Hepatocyte (in vitro differentiated cells): ENCODE measurements around the gene MGAT1. TPM values are rescaled to one million over a fixed set of nuclear protein-coding genes. Genes with fewer than 3 reads are reported as not detected.

Experiments used
- DNase-seq: peaks from one replicate; pipeline ENCODE4 v3.0.0-alpha.2; 2016; ENCODE audit warnings: low spot score
- H2AFZ ChIP-seq: fragments of 200-600 bp; sonication (generic); 2 replicates; pipeline ENCODE4 v1.6.0; 2016; ENCODE audit warnings: antibody characterized with exemption, mild to moderate bottlenecking
- H3K27ac ChIP-seq: fragments of 200-600 bp; sonication (generic); 2 replicates; pipeline ENCODE4 v1.5.1; 2016; ENCODE audit warnings: mild to moderate bottlenecking
- H3K27me3 ChIP-seq: fragments of 200-600 bp; sonication (generic); 2 replicates; pipeline ENCODE4 v1.6.1; 2016
- H3K36me3 ChIP-seq: fragments of 200-600 bp; sonication (generic); replicated peaks from 2 replicates; pipeline ENCODE4 v1.5.1; 2016; ENCODE audit warnings: low read depth; ENCODE audit not compliant: insufficient read depth
- H3K4me1 ChIP-seq: fragments of 200-600 bp; sonication (generic); 2 replicates; pipeline ENCODE4 v1.5.1; 2016; ENCODE audit warnings: mild to moderate bottlenecking, moderate library complexity; ENCODE audit not compliant: insufficient read depth
- H3K4me2 ChIP-seq: fragments of 200-600 bp; sonication (generic); 2 replicates; pipeline ENCODE4 v1.6.0; 2016
- H3K4me3 ChIP-seq: fragments of 200-600 bp; sonication (generic); 2 replicates; pipeline ENCODE4 v1.5.1; 2016; ENCODE audit warnings: mild to moderate bottlenecking
- H3K79me2 ChIP-seq: fragments of 200-600 bp; sonication (generic); 2 replicates; pipeline ENCODE4 v1.6.0; 2017; ENCODE audit warnings: mild to moderate bottlenecking
- H3K9me2 ChIP-seq: fragments of 200-600 bp; sonication (generic); replicated peaks from 2 replicates; pipeline ENCODE4 v1.6.0; 2017; ENCODE audit warnings: mild to moderate bottlenecking; ENCODE audit not compliant: insufficient read depth
- H3K9me3 ChIP-seq: fragments of 200-600 bp; sonication (generic); 2 replicates; pipeline ENCODE4 v1.5.1; 2016; ENCODE audit warnings: low read depth, mild to moderate bottlenecking
- H4K20me1 ChIP-seq: fragments of 200-600 bp; sonication (generic); 2 replicates; pipeline ENCODE4 v1.6.0; 2016; ENCODE audit warnings: mild to moderate bottlenecking; ENCODE audit not compliant: insufficient read depth, poor library complexity, severe bottlenecking
- CTCF ChIP-seq: fragments of 200-600 bp; sonication (generic); IDR thresholded peaks from 2 replicates; pipeline ENCODE4 v1.5.1; 2016; ENCODE audit warnings: antibody characterized with exemption, mild to moderate bottlenecking; ENCODE audit not compliant: poor library complexity
- EZH2 ChIP-seq: fragments of 200-600 bp; sonication (generic); IDR thresholded peaks from 2 replicates; pipeline ENCODE4 v1.6.1; 2016; ENCODE audit warnings: antibody characterized with exemption, mild to moderate bottlenecking, borderline replicate concordance
- EZH2phosphoT487 ChIP-seq: fragments of 200-600 bp; sonication (generic); IDR thresholded peaks from one replicate; pipeline ENCODE4 v1.6.1; 2018; ENCODE audit warnings: antibody characterized with exemption, mild to moderate bottlenecking, low read depth, moderate library complexity; ENCODE audit not compliant: unreplicated experiment, severe bottlenecking
- WGBS: methylation state at CpG from one replicate; pipeline ENCODE4 v1.1.6; 2016; ENCODE audit warnings: low lambda C conversion rate; ENCODE audit errors: missing lambda C conversion rate; 5-methylcytosine and 5-hydroxymethylcytosine counted together
- polyA plus RNA-seq: library from polyadenylated mRNA; unstranded; fragments of >200 nt; fragmentation: Nextera tagmentation; extraction: Ambion mirVana; gene quantifications from 2 replicates; pipeline ENCODE4 v1.2.1, GENCODE V29; 2016
- total RNA-seq: library from RNA; depleted of rRNA; stranded (reverse); fragments of >200 nt; gene quantifications from 2 replicates; pipeline ENCODE4 v1.2.3, GENCODE V29; 2014

The MGAT1 gene
- total and polyA plus RNA-seq, 2 experiments from 2014 or later: 137 to 151 TPM

GRCh38 chr5:180813420-180813819, 10.8 kb upstream of the MGAT1 start:
- no peak overlapping the region for H3K4me2 ChIP-seq
- H4K20me1 ChIP-seq: no peaks in the 10 kb centered on the region
- TF ChIP-seq CTCF (no peak), EZH2 (no peak), EZH2phosphoT487 (no peak)
- no peaks in the 10 kb centered on the region for H3K36me3 ChIP-seq
- H3K4me1 ChIP-seq: peaks cover 36% of the 10 kb centered on the region
- no peaks in the 10 kb centered on the region for H3K9me3 ChIP-seq
- no peak for DNase-seq
- H3K4me3 ChIP-seq: no peak overlapping the region
- 71% methylated on average over 5 of the region's 5 CpGs for WGBS
- no peaks in the 10 kb centered on the region for H3K9me2 ChIP-seq
- H3K27me3 ChIP-seq: no peaks in the 10 kb centered on the region
- H3K79me2 ChIP-seq: peaks cover 21% of the 10 kb centered on the region
- H3K27ac ChIP-seq: no peak overlapping the region
- no peak overlapping the region for H2AFZ ChIP-seq

- Histone ChIP-seq H4K20me1 (no peaks in the 10 kb centered on the region), H3K36me3 (no peaks in the 10 kb centered on the region), H3K79me2 (peaks cover 38% of the 10 kb centered on the region), H2AFZ (no peak overlapping the region), H3K9me3 (no peaks in the 10 kb centered on the region), H3K27me3 (no peaks in the 10 kb centered on the region), H3K4me2 (peak overlapping the region; percentile 99), H3K27ac (peak overlapping the region; percentile 98), H3K9me2 (no peaks in the 10 kb centered on the region), H3K4me1 (peaks cover 45% of the 10 kb centered on the region), H3K4me3 (no peak overlapping the region)
- TF ChIP-seq EZH2: no peak
- no peak for TF ChIP-seq CTCF
- no peak for TF ChIP-seq EZH2phosphoT487
- WGBS: 78% methylated on average over 10 of the region's 10 CpGs
- no peak for DNase-seq
Measured at GRCh38 chr5:180811623-180812124, 9.1 kb upstream of the MGAT1 start.

GRCh38 chr5:180810959-180811622, 8.5 kb upstream of the MGAT1 start:
- Histone ChIP-seq H3K4me3 (peak overlapping the region; percentile 25), H3K4me1 (peaks cover 45% of the 10 kb centered on the region), H4K20me1 (no peaks in the 10 kb centered on the region), H3K27me3 (no peaks in the 10 kb centered on the region), H3K4me2 (peak overlapping the region; percentile 99), H3K9me2 (no peaks in the 10 kb centered on the region), H3K36me3 (no peaks in the 10 kb centered on the region), H3K79me2 (peaks cover 44% of the 10 kb centered on the region), H2AFZ (peak overlapping the region; percentile 4), H3K9me3 (no peaks in the 10 kb centered on the region), H3K27ac (peak overlapping the region; percentile 98)
- no peak for DNase-seq
- 21% methylated on average over 20 of the region's 30 CpGs for WGBS
- no peak for TF ChIP-seq CTCF
- TF ChIP-seq EZH2phosphoT487: no peak
- TF ChIP-seq EZH2: no peak
